ENCODE results near the gene TRHDE.

TRHDE gene

GRCh38 chr12:72272091-72272661 lies at the start of gene TRHDE:
TRHDE (plus strand) TSS chr12:72272370; CDS start chr12:72272644, 274 bp downstream.
- H3K4me3 ChIP-seq (ENCODE audit: low read depth, low read length), result peak within 1 kb of the TSS; percentile 62
- H3K79me2 ChIP-seq (ENCODE audit: control insufficient read depth, insufficient read depth, low read length, unreplicated experiment), result no peaks in the 10 kb centered on the region
- no peak within 1 kb of the TSS for H2AFZ ChIP-seq (ENCODE audit: low read length, unreplicated experiment)
- H3K27me3 ChIP-seq (ENCODE audit: insufficient read depth, low read length), result peaks cover 93% of the 10 kb centered on the region
- H3K4me1 ChIP-seq (ENCODE audit: control insufficient read depth, insufficient read depth, low read length, unreplicated experiment), result no peaks in the 10 kb centered on the region
- H3K36me3 ChIP-seq (ENCODE audit: insufficient read depth, low read length), result no peaks in the 10 kb centered on the region
- H3K27ac ChIP-seq (ENCODE audit: low read depth, low read length), result no peak within 1 kb of the TSS

GRCh38 chr12:72226510-72226909 lies 45.7 kb upstream of the TRHDE start:
- no peaks in the 10 kb centered on the region for H3K27me3 ChIP-seq (ENCODE audit: insufficient read depth, low read length)
- no peak overlapping the region for H3K27ac ChIP-seq (ENCODE audit: low read depth, low read length)

GRCh38 chr12:72228424-72228823 lies 43.7 kb upstream of the TRHDE start:
- no peak overlapping the region for H2AFZ ChIP-seq (ENCODE audit: low read length, unreplicated experiment)
- no peaks in the 10 kb centered on the region for H3K79me2 ChIP-seq (ENCODE audit: control insufficient read depth, insufficient read depth, low read length, unreplicated experiment)
- no peak overlapping the region for H3K27ac ChIP-seq (ENCODE audit: low read depth, low read length)
- no peak overlapping the region for H3K4me3 ChIP-seq (ENCODE audit: low read depth, low read length)
- no peaks in the 10 kb centered on the region for H3K27me3 ChIP-seq (ENCODE audit: insufficient read depth, low read length)
- no peaks in the 10 kb centered on the region for H3K36me3 ChIP-seq (ENCODE audit: insufficient read depth, low read length)
- no peaks in the 10 kb centered on the region for H3K4me1 ChIP-seq (ENCODE audit: control insufficient read depth, insufficient read depth, low read length, unreplicated experiment)

More at GRCh38 chr12:72226510-72226909, 45.7 kb upstream of the TRHDE start:
- Histone ChIP-seq H3K4me1 (ENCODE audit: control insufficient read depth, insufficient read depth, low read length, unreplicated experiment) (no peaks in the 10 kb centered on the region), H3K4me3 (ENCODE audit: low read depth, low read length) (no peak overlapping the region), H3K36me3 (ENCODE audit: insufficient read depth, low read length) (no peaks in the 10 kb centered on the region), H2AFZ (ENCODE audit: low read length, unreplicated experiment) (no peak overlapping the region), H3K79me2 (ENCODE audit: control insufficient read depth, insufficient read depth, low read length, unreplicated experiment) (no peaks in the 10 kb centered on the region)

GRCh38 chr12:72230589-72230988 lies 41.6 kb upstream of the TRHDE start:
- Histone ChIP-seq H2AFZ (ENCODE audit: low read length, unreplicated experiment) (no peak overlapping the region), H3K27me3 (ENCODE audit: insufficient read depth, low read length) (no peaks in the 10 kb centered on the region), H3K36me3 (ENCODE audit: insufficient read depth, low read length) (no peaks in the 10 kb centered on the region), H3K4me1 (ENCODE audit: control insufficient read depth, insufficient read depth, low read length, unreplicated experiment) (no peaks in the 10 kb centered on the region), H3K79me2 (ENCODE audit: control insufficient read depth, insufficient read depth, low read length, unreplicated experiment) (no peaks in the 10 kb centered on the region), H3K4me3 (ENCODE audit: low read depth, low read length) (no peak overlapping the region), H3K27ac (ENCODE audit: low read depth, low read length) (no peak overlapping the region)

- Histone ChIP-seq H3K27ac (ENCODE audit: low read depth, low read length) (no peak overlapping the region), H3K27me3 (ENCODE audit: insufficient read depth, low read length) (no peaks in the 10 kb centered on the region), H2AFZ (ENCODE audit: low read length, unreplicated experiment) (no peak overlapping the region), H3K36me3 (ENCODE audit: insufficient read depth, low read length) (no peaks in the 10 kb centered on the region), H3K4me3 (ENCODE audit: low read depth, low read length) (no peak overlapping the region), H3K79me2 (ENCODE audit: control insufficient read depth, insufficient read depth, low read length, unreplicated experiment) (no peaks in the 10 kb centered on the region), H3K4me1 (ENCODE audit: control insufficient read depth, insufficient read depth, low read length, unreplicated experiment) (no peaks in the 10 kb centered on the region)
These were observed 37.3 kb upstream of the TRHDE start for GRCh38 chr12:72234886-72235285.

- Histone ChIP-seq H3K79me2 (ENCODE audit: control insufficient read depth, insufficient read depth, low read length, unreplicated experiment) (no peaks in the 10 kb centered on the region), H3K4me1 (ENCODE audit: control insufficient read depth, insufficient read depth, low read length, unreplicated experiment) (no peaks in the 10 kb centered on the region), H3K27ac (ENCODE audit: low read depth, low read length) (no peak overlapping the region), H3K4me3 (ENCODE audit: low read depth, low read length) (no peak overlapping the region), H3K36me3 (ENCODE audit: insufficient read depth, low read length) (no peaks in the 10 kb centered on the region), H3K27me3 (ENCODE audit: insufficient read depth, low read length) (no peaks in the 10 kb centered on the region), H2AFZ (ENCODE audit: low read length, unreplicated experiment) (no peak overlapping the region)
These were observed 36.0 kb upstream of the TRHDE start for GRCh38 chr12:72236071-72236705.

- Histone ChIP-seq H3K27me3 (ENCODE audit: insufficient read depth, low read length) (no peaks in the 10 kb centered on the region), H3K36me3 (ENCODE audit: insufficient read depth, low read length) (no peaks in the 10 kb centered on the region), H2AFZ (ENCODE audit: low read length, unreplicated experiment) (no peak overlapping the region), H3K4me1 (ENCODE audit: control insufficient read depth, insufficient read depth, low read length, unreplicated experiment) (no peaks in the 10 kb centered on the region), H3K4me3 (ENCODE audit: low read depth, low read length) (no peak overlapping the region), H3K27ac (ENCODE audit: low read depth, low read length) (no peak overlapping the region), H3K79me2 (ENCODE audit: control insufficient read depth, insufficient read depth, low read length, unreplicated experiment) (no peaks in the 10 kb centered on the region)
These were observed 30.6 kb upstream of the TRHDE start for GRCh38 chr12:72241552-72241951.

GRCh38 chr12:72242946-72243345 lies 29.2 kb upstream of the TRHDE start:
- no peak overlapping the region for H3K27ac ChIP-seq (ENCODE audit: low read depth, low read length)
- H3K79me2 ChIP-seq (ENCODE audit: control insufficient read depth, insufficient read depth, low read length, unreplicated experiment), result no peaks in the 10 kb centered on the region
- H3K4me3 ChIP-seq (ENCODE audit: low read depth, low read length), result no peak overlapping the region
- H3K27me3 ChIP-seq (ENCODE audit: insufficient read depth, low read length), result no peaks in the 10 kb centered on the region
- H3K36me3 ChIP-seq (ENCODE audit: insufficient read depth, low read length), result no peaks in the 10 kb centered on the region
- no peak overlapping the region for H2AFZ ChIP-seq (ENCODE audit: low read length, unreplicated experiment)
- no peaks in the 10 kb centered on the region for H3K4me1 ChIP-seq (ENCODE audit: control insufficient read depth, insufficient read depth, low read length, unreplicated experiment)

- no peak overlapping the region for H3K4me3 ChIP-seq (ENCODE audit: low read depth, low read length)
- no peaks in the 10 kb centered on the region for H3K36me3 ChIP-seq (ENCODE audit: insufficient read depth, low read length)
- H3K27ac ChIP-seq (ENCODE audit: low read depth, low read length), result no peak overlapping the region
- H3K79me2 ChIP-seq (ENCODE audit: control insufficient read depth, insufficient read depth, low read length, unreplicated experiment), result no peaks in the 10 kb centered on the region
- H3K4me1 ChIP-seq (ENCODE audit: control insufficient read depth, insufficient read depth, low read length, unreplicated experiment), result no peaks in the 10 kb centered on the region
- H2AFZ ChIP-seq (ENCODE audit: low read length, unreplicated experiment), result no peak overlapping the region
- no peaks in the 10 kb centered on the region for H3K27me3 ChIP-seq (ENCODE audit: insufficient read depth, low read length)
These were observed 25.8 kb upstream of the TRHDE start for GRCh38 chr12:72246370-72246769.

- no peaks in the 10 kb centered on the region for H3K36me3 ChIP-seq (ENCODE audit: insufficient read depth, low read length)
- H3K27ac ChIP-seq (ENCODE audit: low read depth, low read length), result no peak overlapping the region
- H2AFZ ChIP-seq (ENCODE audit: low read length, unreplicated experiment), result no peak overlapping the region
- H3K4me3 ChIP-seq (ENCODE audit: low read depth, low read length), result no peak overlapping the region
- no peaks in the 10 kb centered on the region for H3K27me3 ChIP-seq (ENCODE audit: insufficient read depth, low read length)
- H3K4me1 ChIP-seq (ENCODE audit: control insufficient read depth, insufficient read depth, low read length, unreplicated experiment), result no peaks in the 10 kb centered on the region
- H3K79me2 ChIP-seq (ENCODE audit: control insufficient read depth, insufficient read depth, low read length, unreplicated experiment), result no peaks in the 10 kb centered on the region
These were observed 21.8 kb upstream of the TRHDE start for GRCh38 chr12:72250346-72250745.

GRCh38 chr12:72256725-72257124 lies 15.4 kb upstream of the TRHDE start:
- Histone ChIP-seq H3K27me3 (ENCODE audit: insufficient read depth, low read length) (no peaks in the 10 kb centered on the region), H2AFZ (ENCODE audit: low read length, unreplicated experiment) (no peak overlapping the region), H3K36me3 (ENCODE audit: insufficient read depth, low read length) (no peaks in the 10 kb centered on the region), H3K79me2 (ENCODE audit: control insufficient read depth, insufficient read depth, low read length, unreplicated experiment) (no peaks in the 10 kb centered on the region), H3K27ac (ENCODE audit: low read depth, low read length) (no peak overlapping the region), H3K4me3 (ENCODE audit: low read depth, low read length) (no peak overlapping the region), H3K4me1 (ENCODE audit: control insufficient read depth, insufficient read depth, low read length, unreplicated experiment) (no peaks in the 10 kb centered on the region)

Data from ACC112 (cell line).